Smooth muscle cell (in vitro differentiated cells): ENCODE data around the gene ANKRD34A. TPM values are rescaled to one million over a fixed set of nuclear protein-coding genes. Genes with fewer than 3 reads are reported as not detected.

Source experiments
- DNase-seq: peaks from one replicate; lab custom pipeline; 2025; ENCODE audit not compliant: unreplicated experiment; lab: John Stamatoyannopoulos, UW
- H2AFZ ChIP-seq: fragments of 200-600 bp; sonication (generic); 2 replicates; pipeline ENCODE4 v1.6.0; 2016; ENCODE audit warnings: antibody characterized with exemption, low read depth, mild to moderate bottlenecking
- H3F3A ChIP-seq: fragments of 200-600 bp; sonication (generic); 2 replicates; pipeline ENCODE4 v1.6.0; 2017; ENCODE audit warnings: antibody characterized with exemption, low read depth
- H3K27ac ChIP-seq: fragments of 200-600 bp; sonication (generic); 2 replicates; pipeline ENCODE4 v1.5.1; 2016; ENCODE audit warnings: low read depth, mild to moderate bottlenecking
- H3K27me3 ChIP-seq: fragments of 200-600 bp; sonication (generic); 2 replicates; pipeline ENCODE4 v1.6.1; 2016; ENCODE audit warnings: low read depth, mild to moderate bottlenecking
- H3K36me3 ChIP-seq: fragments of 200-600 bp; sonication (generic); 2 replicates; pipeline ENCODE4 v1.5.1; 2016; ENCODE audit warnings: low read depth
- H3K4me1 ChIP-seq: fragments of 200-600 bp; sonication (generic); 2 replicates; pipeline ENCODE4 v1.5.1; 2016; ENCODE audit warnings: low read depth
- H3K4me2 ChIP-seq: fragments of 200-600 bp; sonication (generic); 2 replicates; pipeline ENCODE4 v1.6.0; 2016; ENCODE audit warnings: mild to moderate bottlenecking
- H3K4me3 ChIP-seq: fragments of 200-600 bp; sonication (generic); 2 replicates; pipeline ENCODE4 v1.5.1; 2016; ENCODE audit warnings: mild to moderate bottlenecking
- H3K79me2 ChIP-seq: fragments of 200-600 bp; sonication (generic); 2 replicates; pipeline ENCODE4 v1.6.0; 2016; ENCODE audit warnings: low read depth, mild to moderate bottlenecking
- H3K9ac ChIP-seq: fragments of 200-600 bp; sonication (generic); 2 replicates; pipeline ENCODE4 v1.6.0; 2016; ENCODE audit warnings: low read depth
- H3K9me3 ChIP-seq: fragments of 200-600 bp; sonication (generic); replicated peaks from 2 replicates; pipeline ENCODE4 v1.5.1; 2016; ENCODE audit warnings: low read depth
- H4K20me1 ChIP-seq: fragments of 200-600 bp; sonication (generic); 2 replicates; pipeline ENCODE4 v1.6.0; 2016; ENCODE audit warnings: low read depth
- CTCF ChIP-seq: fragments of 200-600 bp; sonication (generic); IDR thresholded peaks from 2 replicates; pipeline ENCODE4 v1.5.1; 2017; ENCODE audit warnings: borderline replicate concordance, mild to moderate bottlenecking, antibody characterized with exemption; ENCODE audit not compliant: insufficient read depth, poor library complexity, severe bottlenecking
- WGBS: methylation state at CpG from one replicate; pipeline ENCODE4 v1.1.7; 2016; ENCODE audit warnings: low lambda C conversion rate; 5-methylcytosine and 5-hydroxymethylcytosine counted together
- polyA plus RNA-seq: library from polyadenylated mRNA; unstranded; fragments of >200 nt; fragmentation: Nextera tagmentation; extraction: Ambion mirVana; gene quantifications from 2 replicates; pipeline ENCODE4 v1.2.1, GENCODE V29; 2016
- total RNA-seq: library from RNA; depleted of rRNA; stranded (reverse); fragments of >200 nt; gene quantifications from 2 replicates; pipeline ENCODE4 v1.2.3, GENCODE V29; 2014

ANKRD34A gene
- total and polyA plus RNA-seq, 2 experiments from 2014 or later = 0.49 to 1.3 TPM

- Histone ChIP-seq H3K27me3 (no peaks in the 10 kb centered on the region), H3F3A (no peaks in the 10 kb centered on the region), H3K9me3 (no peaks in the 10 kb centered on the region), H3K36me3 (no peaks in the 10 kb centered on the region), H3K4me1 (no peaks in the 10 kb centered on the region), H3K4me3 (no peak overlapping the region), H2AFZ (no peak overlapping the region), H3K4me2 (no peak overlapping the region), H3K9ac (no peak overlapping the region), H3K79me2 (no peaks in the 10 kb centered on the region), H4K20me1 (no peaks in the 10 kb centered on the region), H3K27ac (no peak overlapping the region)
- no peak for DNase-seq
- 94% methylated on average over 8 of the region's 8 CpGs for WGBS
- TF ChIP-seq CTCF = no peak
These were observed 45.9 kb upstream of the ANKRD34A start for GRCh38 chr1:146010126-146010738.

- WGBS = 88% methylated on average over 8 of the region's 8 CpGs
- no peak overlapping the region for H2AFZ ChIP-seq
- H3K4me2 ChIP-seq = no peak overlapping the region
These were observed 43.2 kb upstream of the ANKRD34A start for GRCh38 chr1:146007489-146008133.

GRCh38 chr1:146001709-146002108 is 37.3 kb upstream of the ANKRD34A start:
- Histone ChIP-seq H2AFZ (no peak overlapping the region), H3K9ac (no peak overlapping the region), H3F3A (peaks cover 6% of the 10 kb centered on the region), H3K4me3 (no peak overlapping the region), H3K4me2 (no peak overlapping the region), H3K9me3 (no peaks in the 10 kb centered on the region), H3K27me3 (no peaks in the 10 kb centered on the region), H4K20me1 (no peaks in the 10 kb centered on the region), H3K27ac (no peak overlapping the region), H3K79me2 (no peaks in the 10 kb centered on the region), H3K4me1 (peaks cover 11% of the 10 kb centered on the region), H3K36me3 (no peaks in the 10 kb centered on the region)
- no peak for DNase-seq
- WGBS = 73% methylated on average over 2 of the region's 2 CpGs
- no peak for TF ChIP-seq CTCF

More at GRCh38 chr1:146007489-146008133, 43.2 kb upstream of the ANKRD34A start:
- no peak overlapping the region for H3K4me3 ChIP-seq
- no peaks in the 10 kb centered on the region for H3F3A ChIP-seq
- no peaks in the 10 kb centered on the region for H3K27me3 ChIP-seq
- no peaks in the 10 kb centered on the region for H3K79me2 ChIP-seq
- TF ChIP-seq CTCF = no peak
- H3K4me1 ChIP-seq = no peaks in the 10 kb centered on the region
- DNase-seq = no peak
- no peaks in the 10 kb centered on the region for H4K20me1 ChIP-seq
- no peak overlapping the region for H3K9ac ChIP-seq
- no peaks in the 10 kb centered on the region for H3K9me3 ChIP-seq
- no peak overlapping the region for H3K27ac ChIP-seq
- H3K36me3 ChIP-seq = no peaks in the 10 kb centered on the region
